GM19035 (cell line): ENCODE results near the gene GPR146.

ENCODE experiments used
- ATAC-seq: cut with Tn5 transposase; IDR thresholded peaks from one replicate; pipeline ENCODE4 v1.9.1; 2021; ENCODE audit not compliant: unreplicated experiment

GPR146 gene

GRCh38 chr7:1011297-1012003 is 32.9 kb upstream of the GPR146 start:
- ATAC-seq = no peak

GRCh38 chr7:1012004-1012715 is 32.2 kb upstream of the GPR146 start:
- no peak for ATAC-seq

- ATAC-seq = no peak
These were observed 31.6 kb upstream of the GPR146 start for GRCh38 chr7:1012716-1013095.

DNA sequence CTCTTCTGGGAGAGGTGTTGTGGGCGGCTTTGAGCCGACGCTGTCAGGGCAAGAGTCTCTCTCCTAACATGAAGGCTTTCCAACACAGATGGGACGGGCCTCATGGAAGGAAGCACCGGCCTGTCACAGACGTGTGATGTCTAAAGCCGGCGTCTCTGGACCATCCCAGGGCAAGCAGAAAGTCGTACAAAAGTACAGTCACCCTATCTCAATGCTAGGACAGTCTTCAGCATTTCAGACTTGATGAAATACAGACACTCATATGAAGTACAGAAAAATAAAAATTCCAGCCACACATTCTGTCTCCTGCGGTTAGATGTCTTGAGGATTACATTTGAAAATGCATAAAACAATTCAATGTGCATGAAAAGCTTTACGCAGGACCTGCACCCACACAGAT is 30.8 kb upstream of the GPR146 start:
- no peak for ATAC-seq

DNA sequence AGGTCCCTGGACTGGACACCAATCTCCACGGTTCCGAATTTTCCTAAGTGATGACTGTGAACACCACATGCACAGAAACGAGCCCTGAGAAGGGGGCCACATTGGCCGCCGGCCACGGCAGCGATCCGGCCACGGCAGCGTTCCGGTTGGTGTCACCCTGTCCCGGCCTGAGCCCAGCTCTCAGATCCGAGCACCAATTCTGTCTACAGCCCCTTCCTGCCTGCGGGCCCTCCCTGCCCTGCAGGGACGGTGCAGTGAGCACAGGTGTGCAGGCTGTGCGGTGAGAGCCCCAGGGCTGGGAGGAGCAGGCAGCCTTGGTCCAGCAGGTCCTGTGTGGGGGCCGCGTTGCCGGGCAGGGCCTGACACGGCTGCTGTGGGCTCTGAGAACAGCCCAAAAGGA is 29.7 kb upstream of the GPR146 start:
- no peak for ATAC-seq

- ATAC-seq = no peak
These were observed 28.9 kb upstream of the GPR146 start for GRCh38 chr7:1015196-1016121.

DNA sequence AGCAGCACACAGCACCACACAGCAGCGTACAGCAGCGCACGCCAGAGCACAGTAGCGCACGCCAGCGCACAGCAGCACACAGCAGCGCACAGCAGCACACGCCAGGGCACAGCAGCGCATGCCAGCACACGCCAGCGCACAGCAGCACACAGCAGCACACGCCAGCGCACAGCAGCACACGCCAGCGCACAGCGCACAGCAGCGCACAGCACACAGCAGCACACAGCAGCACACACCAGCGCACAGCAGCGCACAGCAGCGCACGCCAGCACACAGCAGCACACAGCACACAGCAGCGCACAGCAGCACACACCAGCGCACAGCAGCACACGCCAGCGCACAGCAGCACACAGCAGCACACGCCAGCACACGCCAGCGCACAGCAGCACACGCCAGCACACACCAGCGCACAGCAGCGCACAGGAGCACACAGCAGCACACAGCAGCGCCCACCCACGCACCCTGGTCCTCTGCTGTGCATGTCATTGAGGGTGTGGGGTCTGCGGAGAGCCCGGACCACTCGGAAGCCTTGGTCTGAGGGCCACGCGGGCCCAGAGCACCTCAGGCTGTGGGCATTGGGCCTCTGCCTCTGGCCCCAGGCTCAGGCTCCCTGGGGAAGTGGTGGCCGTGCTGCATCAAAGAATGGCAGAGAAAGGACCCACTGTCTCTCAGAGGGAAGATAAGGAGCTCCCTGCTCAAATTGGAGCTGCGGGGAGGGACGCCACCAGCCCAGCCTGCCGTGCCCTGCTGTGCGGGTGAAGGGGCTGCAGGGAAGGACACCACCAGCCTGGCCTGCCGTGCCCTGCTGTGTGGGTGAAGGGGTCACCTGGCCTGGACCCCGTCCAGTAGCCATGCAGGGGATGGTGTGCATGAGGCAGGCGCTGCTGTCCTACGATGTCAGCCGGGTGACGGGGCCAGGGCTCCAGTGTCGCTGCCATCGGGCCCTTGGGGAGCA is 27.5 kb upstream of the GPR146 start:
- no peak for ATAC-seq

GRCh38 chr7:1017586-1018333 is 26.6 kb upstream of the GPR146 start:
- no peak for ATAC-seq

- no peak for ATAC-seq
These were observed 26.0 kb upstream of the GPR146 start for GRCh38 chr7:1018334-1018695.

- ATAC-seq = no peak
These were observed 25.0 kb upstream of the GPR146 start for GRCh38 chr7:1019255-1019785.

DNA sequence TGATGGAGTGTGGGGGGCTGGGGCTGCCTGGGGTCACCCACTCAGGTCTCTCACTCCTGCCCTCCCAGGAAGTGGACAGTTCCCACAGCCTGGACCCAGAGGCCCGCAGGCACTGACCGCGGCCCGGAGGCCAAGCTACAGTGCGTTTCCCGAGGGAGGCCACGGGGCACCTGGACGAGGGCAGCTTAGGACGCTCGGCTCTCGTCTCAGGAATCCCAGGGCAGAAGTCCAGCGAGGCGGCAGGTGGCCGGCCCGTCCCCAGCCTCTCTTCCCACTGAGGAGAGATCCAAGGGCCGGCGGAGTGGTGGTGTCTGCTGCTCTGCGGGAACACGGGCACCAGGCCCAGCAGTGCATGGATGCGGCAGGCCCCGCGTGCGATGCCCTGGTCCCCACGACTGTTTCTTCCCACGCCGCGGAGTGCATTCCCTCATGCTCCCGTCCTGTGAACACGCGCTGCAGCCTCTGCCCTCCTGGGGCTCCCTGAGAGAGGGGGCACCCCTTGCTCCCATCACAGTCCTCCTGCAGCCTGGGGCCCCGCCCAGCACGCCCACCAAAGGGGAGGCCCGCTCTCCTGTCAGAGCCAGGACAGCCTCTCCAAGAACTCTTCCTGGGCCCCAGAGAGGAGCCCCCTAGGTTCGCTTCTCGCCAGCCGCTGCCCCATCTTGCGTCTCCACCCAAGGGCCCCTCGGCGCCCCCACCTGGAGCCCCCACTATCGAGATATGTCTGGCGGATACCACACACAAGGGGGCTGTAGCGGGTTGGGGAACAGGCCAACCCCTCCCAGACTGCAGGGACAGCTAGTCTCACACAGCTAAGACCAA is 24.3 kb upstream of the GPR146 start:
- no peak for ATAC-seq

DNA sequence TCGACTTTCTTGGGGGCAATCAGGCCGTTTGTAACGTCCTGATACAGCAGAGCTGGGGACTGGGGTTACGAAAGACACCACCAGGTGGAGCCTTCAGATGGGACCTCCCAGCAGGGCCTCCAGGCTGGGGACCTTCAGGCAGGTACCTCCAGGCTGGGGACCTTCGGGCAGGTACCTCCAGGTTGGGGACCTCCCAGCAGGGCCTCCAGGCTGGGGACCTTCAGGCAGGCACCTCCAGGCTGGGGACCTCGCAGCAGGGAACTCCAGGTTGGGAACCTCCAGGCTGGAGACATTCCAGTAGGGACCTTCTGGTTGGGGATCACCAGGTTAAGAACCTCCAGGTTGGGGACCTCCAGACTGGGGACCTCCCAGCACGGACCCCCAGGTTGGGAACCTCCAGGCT is 23.5 kb upstream of the GPR146 start:
- no peak for ATAC-seq

- no peak for ATAC-seq
These were observed 23.0 kb upstream of the GPR146 start for GRCh38 chr7:1021366-1021765.

- ATAC-seq = no peak
These were observed 22.4 kb upstream of the GPR146 start for GRCh38 chr7:1021931-1022330.

- ATAC-seq = no peak
These were observed 22.0 kb upstream of the GPR146 start for GRCh38 chr7:1022356-1022755.

GRCh38 chr7:1022801-1023465 is 21.4 kb upstream of the GPR146 start:
- ATAC-seq = no peak

GRCh38 chr7:1024331-1024841 is 20.0 kb upstream of the GPR146 start:
- ATAC-seq = peak; percentile 60
